HEK293 (cell line): ENCODE data around the gene NCLN.

ENCODE experiments used
- CTCF ChIA-PET: fragments of 350-600 bp; formaldehyde crosslinking; extraction: SDS; loops from one replicate; lab custom pipeline; 2021; ENCODE audit warnings: antibody characterized with exemption; lab: Yijun Ruan, JAX
- POLR2A ChIA-PET: fragments of 300-600 bp; formaldehyde crosslinking; extraction: SDS; loops from one replicate; lab custom pipeline; 2020; ENCODE audit warnings: antibody characterized with exemption, inconsistent platforms; lab: Yijun Ruan, JAX
- H3K27ac ChIP-seq: fragments of 200-500 bp; sonication (Bioruptor generic); 2 replicates; pipeline ENCODE4 v1.5.1; 2014; ENCODE audit warnings: low read depth, low read length, control low read depth, inconsistent platforms; ENCODE audit errors: extremely low read depth
- H3K36me3 ChIP-seq, 2 experiments: fragments of 200-500 bp in 1 of 2; sonication (Bioruptor generic) in 1 of 2; 1 replicate in 1 of 2; 2 replicates in 1 of 2; pipeline ENCODE4 v1.5.1; 2014 to 2017; ENCODE audit warnings: inconsistent platforms in 2 of 2, low read length in 2 of 2; ENCODE audit not compliant: control insufficient read depth in 2 of 2, insufficient read depth in 1 of 2
- H3K4me1 ChIP-seq: fragments of 200-500 bp; sonication (Bioruptor generic); 2 replicates; pipeline ENCODE4 v1.5.1; 2014; ENCODE audit warnings: mild to moderate bottlenecking, low read length, inconsistent platforms; ENCODE audit not compliant: control insufficient read depth, insufficient read depth
- H3K4me3 ChIP-seq: 2 replicates; pipeline ENCODE4 v1.5.1; 2011; ENCODE audit warnings: low read depth, mild to moderate bottlenecking, control low read depth, low read length, moderate library complexity
- H3K9me3 ChIP-seq: fragments of 200-500 bp; sonication (Bioruptor generic); 2 replicates; pipeline ENCODE4 v1.5.1; 2014; ENCODE audit warnings: low read depth, low read length, inconsistent platforms; ENCODE audit not compliant: control insufficient read depth, insufficient read depth
- EGR2 ChIP-seq: fragments of 450-650 bp; formaldehyde crosslinking; IDR thresholded peaks from 2 replicates; pipeline ENCODE4 v1.5.1; 2016; ENCODE audit warnings: low read depth, missing biosample characterization, missing genetic modification characterization
- IKZF3 ChIP-seq: fragments of 450-650 bp; IDR thresholded peaks from 2 replicates; pipeline ENCODE4 v1.5.0; 2018; ENCODE audit warnings: missing biosample characterization, mild to moderate bottlenecking, missing genetic modification characterization, moderate library complexity
- SCRT2 ChIP-seq: fragments of 450-650 bp; formaldehyde crosslinking; IDR thresholded peaks from 2 replicates; pipeline ENCODE4 v1.5.1; 2016; ENCODE audit warnings: missing biosample characterization, missing genetic modification characterization
- ZBTB48 ChIP-seq: fragments of 450-650 bp; formaldehyde crosslinking; IDR thresholded peaks from 2 replicates; pipeline ENCODE4 v1.5.1; 2016; ENCODE audit warnings: missing biosample characterization, missing genetic modification characterization
- ZBTB8A ChIP-seq: fragments of 450-650 bp; formaldehyde crosslinking; IDR thresholded peaks from 2 replicates; pipeline ENCODE4 v1.5.1; 2016; ENCODE audit warnings: missing biosample characterization, missing genetic modification characterization
- ZFHX2 ChIP-seq: fragments of 450-650 bp; formaldehyde crosslinking; conservative IDR thresholded peaks from 2 replicates; pipeline ENCODE4 v1.5.1; 2016; ENCODE audit warnings: missing biosample characterization, missing genetic modification characterization
- ZFP3 ChIP-seq: fragments of 450-650 bp; formaldehyde crosslinking; IDR thresholded peaks from 2 replicates; pipeline ENCODE4 v1.5.1; 2016; ENCODE audit warnings: low read depth, missing biosample characterization, missing genetic modification characterization
- ZNF112 ChIP-seq: fragments of 450-650 bp; formaldehyde crosslinking; IDR thresholded peaks from 2 replicates; pipeline ENCODE4 v1.5.0; 2017; ENCODE audit warnings: missing biosample characterization, missing genetic modification characterization
- ZNF121 ChIP-seq: fragments of 450-650 bp; formaldehyde crosslinking; IDR thresholded peaks from 2 replicates; pipeline ENCODE4 v1.5.1; 2016; ENCODE audit warnings: missing biosample characterization, missing genetic modification characterization
- ZNF24 ChIP-seq: fragments of 450-650 bp; formaldehyde crosslinking; IDR thresholded peaks from 2 replicates; pipeline ENCODE4 v1.5.1; 2016; ENCODE audit warnings: missing biosample characterization, missing genetic modification characterization
- ZNF707 ChIP-seq: fragments of 450-650 bp; formaldehyde crosslinking; IDR thresholded peaks from 2 replicates; pipeline ENCODE4 v1.5.1; 2016; ENCODE audit warnings: missing biosample characterization, missing genetic modification characterization
- ZNF768 ChIP-seq: fragments of 450-650 bp; formaldehyde crosslinking; IDR thresholded peaks from 2 replicates; pipeline ENCODE4 v1.5.1; 2018; ENCODE audit warnings: missing biosample characterization, mild to moderate bottlenecking, missing genetic modification characterization
- TF ChIP-seq, protein P1 (sequence below): fragments of 450-650 bp; formaldehyde crosslinking; IDR thresholded peaks from 2 replicates; pipeline ENCODE4 v1.5.1; 2016; ENCODE audit warnings: missing biosample characterization, missing genetic modification characterization

Gene NCLN

DNA sequence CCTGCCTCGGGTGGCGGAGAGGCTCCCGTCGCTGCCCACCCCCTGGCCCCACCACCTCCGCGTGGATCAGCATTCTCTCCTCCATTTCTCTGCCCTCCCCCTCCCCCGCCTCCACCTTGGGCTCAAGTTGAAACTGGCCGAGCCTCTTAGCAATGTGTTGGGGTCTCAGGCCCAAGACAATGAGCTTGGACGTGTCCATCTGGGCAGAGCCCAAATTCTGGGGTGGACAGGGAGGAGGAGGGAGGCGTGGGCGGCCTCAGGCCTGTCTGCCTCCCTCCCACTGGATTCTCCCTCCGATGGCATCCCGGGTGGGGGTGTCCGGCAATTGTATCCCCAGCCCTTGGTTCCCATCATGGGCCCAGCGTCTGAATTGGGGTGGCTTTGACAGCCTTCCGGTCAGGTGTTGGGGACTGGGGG lies 40.0 kb downstream of the NCLN start:
- H3K4me3 ChIP-seq: no peak overlapping the region
- H3K36me3 ChIP-seq: no peaks in the 10 kb centered on the region
- H3K4me1 ChIP-seq: no peaks in the 10 kb centered on the region
- H3K9me3 ChIP-seq: no peaks in the 10 kb centered on the region
- ChIA-PET POLR2A (no interaction called here), CTCF (interaction anchor here (0.6 to 2.9 kb wide), 2 partner anchors 15 to 82 kb away, joined by 3 to 12 read pairs; no protein-coding TSS in a partner anchor)
- 0 out of 2 replicates have a peak, but pooled peaks have one; percentile 27 for TF ChIP-seq EGR2 (tag by site-specific recombination)
- TF ChIP-seq IKZF3 (tag by site-specific recombination): 0 out of 2 replicates have a peak, but pooled peaks have one; percentile 28
- 0 out of 2 replicates have a peak, but pooled peaks have one; percentile 9 for TF ChIP-seq ZBTB8A (tag by site-specific recombination)
- TF ChIP-seq ZNF112 (tag by site-specific recombination): no peak
- peak; percentile 46 for TF ChIP-seq ZFHX2 (tag by site-specific recombination)
- H3K27ac ChIP-seq: no peak overlapping the region

- no peaks in the 10 kb centered on the region for H3K36me3 ChIP-seq
- CTCF ChIA-PET: interaction anchor here (0.5 to 0.7 kb wide), 2 partner anchors 181 to 246 kb away, joined by 3 to 4 read pairs; no protein-coding TSS in a partner anchor
- H3K4me1 ChIP-seq: no peaks in the 10 kb centered on the region
- POLR2A ChIA-PET: no interaction called here
- TF ChIP-seq ZNF121 (tag by site-specific recombination): no peak
- peak; percentile 82 for TF ChIP-seq ZNF768 (tag by site-specific recombination)
- no peak overlapping the region for H3K27ac ChIP-seq
- no peaks in the 10 kb centered on the region for H3K9me3 ChIP-seq
- H3K4me3 ChIP-seq: no peak overlapping the region
These were observed 41.4 kb downstream of the NCLN start for GRCh38 chr19:3227054-3227626.

GRCh38 chr19:3229346-3229743 lies 43.6 kb downstream of the NCLN start:
- no peaks in the 10 kb centered on the region for H3K36me3 ChIP-seq
- ChIA-PET POLR2A (interaction anchor here (0.5 kb wide), 1 partner anchor 12 kb away, joined by 4 read pairs; no protein-coding TSS in a partner anchor), CTCF (interaction anchor here (0.6 to 0.7 kb wide), 2 partner anchors 259 to 488 kb away, joined by 3 read pairs; no protein-coding TSS in a partner anchor)
- no peak overlapping the region for H3K27ac ChIP-seq
- no peaks in the 10 kb centered on the region for H3K4me1 ChIP-seq
- no peaks in the 10 kb centered on the region for H3K9me3 ChIP-seq
- H3K4me3 ChIP-seq: no peak overlapping the region
- TF ChIP-seq ZBTB48 (tag by site-specific recombination): no peak
- peak; percentile 40 for TF ChIP-seq ZFHX2 (tag by site-specific recombination)

GRCh38 chr19:3229888-3230496 lies 44.3 kb downstream of the NCLN start:
- TF ChIP-seq ZNF707 (tag by site-specific recombination) (no peak), SCRT2 (tag by site-specific recombination) (peak; percentile 44), ZFP3 (tag by site-specific recombination) (peak; percentile 70), ZNF24 (tag by site-specific recombination) (peak; percentile 77; the same call in 1 of the 2 replicates)
- TF ChIP-seq, protein P1, sequence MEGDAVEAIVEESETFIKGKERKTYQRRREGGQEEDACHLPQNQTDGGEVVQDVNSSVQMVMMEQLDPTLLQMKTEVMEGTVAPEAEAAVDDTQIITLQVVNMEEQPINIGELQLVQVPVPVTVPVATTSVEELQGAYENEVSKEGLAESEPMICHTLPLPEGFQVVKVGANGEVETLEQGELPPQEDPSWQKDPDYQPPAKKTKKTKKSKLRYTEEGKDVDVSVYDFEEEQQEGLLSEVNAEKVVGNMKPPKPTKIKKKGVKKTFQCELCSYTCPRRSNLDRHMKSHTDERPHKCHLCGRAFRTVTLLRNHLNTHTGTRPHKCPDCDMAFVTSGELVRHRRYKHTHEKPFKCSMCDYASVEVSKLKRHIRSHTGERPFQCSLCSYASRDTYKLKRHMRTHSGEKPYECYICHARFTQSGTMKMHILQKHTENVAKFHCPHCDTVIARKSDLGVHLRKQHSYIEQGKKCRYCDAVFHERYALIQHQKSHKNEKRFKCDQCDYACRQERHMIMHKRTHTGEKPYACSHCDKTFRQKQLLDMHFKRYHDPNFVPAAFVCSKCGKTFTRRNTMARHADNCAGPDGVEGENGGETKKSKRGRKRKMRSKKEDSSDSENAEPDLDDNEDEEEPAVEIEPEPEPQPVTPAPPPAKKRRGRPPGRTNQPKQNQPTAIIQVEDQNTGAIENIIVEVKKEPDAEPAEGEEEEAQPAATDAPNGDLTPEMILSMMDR (tag by site-specific recombination): no peak
- no peak overlapping the region for H3K4me3 ChIP-seq
- H3K36me3 ChIP-seq: no peaks in the 10 kb centered on the region
- H3K4me1 ChIP-seq: no peaks in the 10 kb centered on the region
- H3K27ac ChIP-seq: no peak overlapping the region
- CTCF ChIA-PET: no interaction called here
- POLR2A ChIA-PET: no interaction called here
- H3K9me3 ChIP-seq: no peaks in the 10 kb centered on the region
